Osteoblast (primary cell): ENCODE data around the gene TTLL9. TPM values are rescaled to one million over a fixed set of nuclear protein-coding genes. Genes with fewer than 3 reads are reported as not detected.

ENCODE experiments used
- DNase-seq: peaks from one replicate; pipeline ENCODE4 v3.0.0; 2011; ENCODE audit warnings: low spot score, mixed read lengths; ENCODE audit not compliant: insufficient read length; ENCODE audit errors: missing footprints
- H2AFZ ChIP-seq: 2 replicates; pipeline ENCODE4 v1.6.0; 2011; ENCODE audit warnings: mild to moderate bottlenecking, low read length
- H3K27ac ChIP-seq: 2 replicates; pipeline ENCODE4 v1.5.1; 2011; ENCODE audit warnings: mild to moderate bottlenecking, low read depth, low read length, moderate library complexity
- H3K27me3 ChIP-seq: 2 replicates; pipeline ENCODE4 v1.6.0; 2012; ENCODE audit warnings: mild to moderate bottlenecking, control low read depth, inconsistent platforms, low read length, moderate library complexity; ENCODE audit not compliant: insufficient read depth
- H3K36me3 ChIP-seq: 2 replicates; pipeline ENCODE4 v1.5.1; 2011; ENCODE audit warnings: mild to moderate bottlenecking, low read length, control low read depth, moderate library complexity; ENCODE audit not compliant: insufficient read depth
- H3K4me1 ChIP-seq: 2 replicates; pipeline ENCODE4 v1.5.1; 2011; ENCODE audit warnings: mild to moderate bottlenecking, low read length, control low read depth, moderate library complexity; ENCODE audit not compliant: insufficient read depth
- H3K4me2 ChIP-seq: 2 replicates; pipeline ENCODE4 v1.6.0; 2011; ENCODE audit warnings: mild to moderate bottlenecking, low read length; ENCODE audit not compliant: insufficient read depth
- H3K4me3 ChIP-seq: fragments of 200-600 bp; sonication (generic); 3 replicates; pipeline ENCODE4 v1.5.1; 2012; ENCODE audit warnings: mild to moderate bottlenecking, low read length, inconsistent platforms; ENCODE audit not compliant: insufficient read depth
- H3K79me2 ChIP-seq: 2 replicates; pipeline ENCODE4 v1.6.0; 2012; ENCODE audit warnings: mild to moderate bottlenecking, low read length, control low read depth, inconsistent platforms; ENCODE audit not compliant: insufficient read depth
- H3K9me3 ChIP-seq: 2 replicates; pipeline ENCODE4 v1.5.1; 2011; ENCODE audit warnings: low read depth, low read length, control low read depth
- H4K20me1 ChIP-seq: 2 replicates; pipeline ENCODE4 v1.6.0; 2012; ENCODE audit warnings: mild to moderate bottlenecking, low read length, control low read depth; ENCODE audit not compliant: insufficient read depth
- total RNA-seq: library from RNA; depleted of rRNA; stranded (reverse); fragments of >200 nt; gene quantifications from 2 replicates; pipeline ENCODE4 v1.2.3, GENCODE V29; 2012
- TF ChIP-seq, protein P1 (sequence below): IDR thresholded peaks from 2 replicates; pipeline ENCODE4 v1.5.1; 2011; ENCODE audit warnings: mild to moderate bottlenecking, low read depth, low read length, moderate library complexity; ENCODE audit errors: extremely low read depth

Gene TTLL9
- total RNA-seq, 1 donor = 0.72 TPM

DNA sequence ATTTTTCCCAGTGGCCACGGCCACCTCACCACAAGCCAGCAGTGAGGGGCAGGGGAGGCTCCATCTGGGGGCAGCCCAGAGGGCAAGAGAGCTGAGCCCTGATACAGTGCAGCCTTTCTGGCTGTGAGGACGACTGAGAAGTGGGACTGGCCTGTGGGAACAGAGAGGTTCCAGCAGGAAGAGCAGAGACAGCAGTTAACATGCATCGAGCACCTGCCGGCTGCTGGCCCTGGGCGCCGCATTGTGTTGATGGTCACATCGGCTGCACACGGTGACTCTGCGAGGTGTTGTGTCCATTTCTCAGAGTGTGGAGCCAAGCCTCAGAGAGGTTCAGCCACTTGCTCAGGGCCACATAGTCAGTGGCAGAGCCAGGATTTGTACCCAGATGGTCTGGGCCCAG is 34.9 kb upstream of the TTLL9 start:
- Histone ChIP-seq H3K27ac (no peak overlapping the region), H3K4me3 (no peak overlapping the region), H3K4me1 (peaks cover 39% of the 10 kb centered on the region), H4K20me1 (peaks cover 18% of the 10 kb centered on the region), H3K79me2 (no peaks in the 10 kb centered on the region), H3K4me2 (peak overlapping the region; percentile 34), H3K9me3 (no peaks in the 10 kb centered on the region), H3K27me3 (peaks cover 3% of the 10 kb centered on the region), H2AFZ (no peak overlapping the region), H3K36me3 (no peaks in the 10 kb centered on the region)
- peak; percentile 76 for DNase-seq
- TF ChIP-seq, protein P1, sequence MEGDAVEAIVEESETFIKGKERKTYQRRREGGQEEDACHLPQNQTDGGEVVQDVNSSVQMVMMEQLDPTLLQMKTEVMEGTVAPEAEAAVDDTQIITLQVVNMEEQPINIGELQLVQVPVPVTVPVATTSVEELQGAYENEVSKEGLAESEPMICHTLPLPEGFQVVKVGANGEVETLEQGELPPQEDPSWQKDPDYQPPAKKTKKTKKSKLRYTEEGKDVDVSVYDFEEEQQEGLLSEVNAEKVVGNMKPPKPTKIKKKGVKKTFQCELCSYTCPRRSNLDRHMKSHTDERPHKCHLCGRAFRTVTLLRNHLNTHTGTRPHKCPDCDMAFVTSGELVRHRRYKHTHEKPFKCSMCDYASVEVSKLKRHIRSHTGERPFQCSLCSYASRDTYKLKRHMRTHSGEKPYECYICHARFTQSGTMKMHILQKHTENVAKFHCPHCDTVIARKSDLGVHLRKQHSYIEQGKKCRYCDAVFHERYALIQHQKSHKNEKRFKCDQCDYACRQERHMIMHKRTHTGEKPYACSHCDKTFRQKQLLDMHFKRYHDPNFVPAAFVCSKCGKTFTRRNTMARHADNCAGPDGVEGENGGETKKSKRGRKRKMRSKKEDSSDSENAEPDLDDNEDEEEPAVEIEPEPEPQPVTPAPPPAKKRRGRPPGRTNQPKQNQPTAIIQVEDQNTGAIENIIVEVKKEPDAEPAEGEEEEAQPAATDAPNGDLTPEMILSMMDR = no peak

DNA sequence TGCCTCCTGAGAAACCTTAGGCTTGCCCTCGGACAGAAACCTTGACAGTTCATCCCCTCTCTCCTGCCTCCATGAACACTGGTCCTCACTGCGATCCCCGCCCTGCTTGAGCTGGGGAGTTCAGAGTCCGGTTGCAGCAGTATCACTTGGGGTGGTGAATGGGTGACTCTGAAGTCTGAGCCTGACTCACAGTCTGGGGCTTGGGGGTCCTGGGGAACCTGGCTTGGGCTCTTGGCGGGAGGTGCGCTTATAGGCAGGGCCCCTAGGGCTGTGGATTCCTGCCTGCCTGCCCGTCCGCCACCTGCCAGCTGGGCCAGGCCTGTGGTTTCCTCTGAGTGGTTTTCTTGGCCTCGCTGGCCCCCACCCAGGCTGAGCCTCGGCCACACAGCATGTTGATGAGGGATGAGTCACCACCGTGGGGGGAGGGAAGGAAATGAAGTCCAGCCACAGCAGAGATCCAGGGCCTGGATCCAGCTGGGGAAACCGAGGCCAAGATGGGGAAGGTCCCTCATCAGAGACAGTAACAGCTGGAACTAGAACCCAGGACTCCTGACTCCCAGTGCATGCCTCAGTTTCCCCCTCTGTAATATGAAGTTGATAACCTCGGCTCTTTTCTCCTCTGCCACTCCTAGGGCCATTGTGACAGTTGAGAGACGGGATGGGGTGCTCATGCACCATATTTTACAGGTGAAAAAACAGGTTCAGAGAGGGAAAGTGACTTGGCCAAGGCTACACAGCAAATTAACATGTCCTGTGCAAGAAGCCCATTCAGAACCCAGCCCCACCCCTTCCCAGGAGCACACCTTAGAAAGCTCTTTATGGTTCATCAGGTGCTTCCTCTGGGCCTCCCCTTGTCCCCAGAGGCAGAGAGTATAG is 34.2 kb upstream of the TTLL9 start:
- H3K4me2 ChIP-seq = peak overlapping the region; percentile 34
- peaks cover 3% of the 10 kb centered on the region for H3K27me3 ChIP-seq
- TF ChIP-seq, protein P1 = no peak

DNA sequence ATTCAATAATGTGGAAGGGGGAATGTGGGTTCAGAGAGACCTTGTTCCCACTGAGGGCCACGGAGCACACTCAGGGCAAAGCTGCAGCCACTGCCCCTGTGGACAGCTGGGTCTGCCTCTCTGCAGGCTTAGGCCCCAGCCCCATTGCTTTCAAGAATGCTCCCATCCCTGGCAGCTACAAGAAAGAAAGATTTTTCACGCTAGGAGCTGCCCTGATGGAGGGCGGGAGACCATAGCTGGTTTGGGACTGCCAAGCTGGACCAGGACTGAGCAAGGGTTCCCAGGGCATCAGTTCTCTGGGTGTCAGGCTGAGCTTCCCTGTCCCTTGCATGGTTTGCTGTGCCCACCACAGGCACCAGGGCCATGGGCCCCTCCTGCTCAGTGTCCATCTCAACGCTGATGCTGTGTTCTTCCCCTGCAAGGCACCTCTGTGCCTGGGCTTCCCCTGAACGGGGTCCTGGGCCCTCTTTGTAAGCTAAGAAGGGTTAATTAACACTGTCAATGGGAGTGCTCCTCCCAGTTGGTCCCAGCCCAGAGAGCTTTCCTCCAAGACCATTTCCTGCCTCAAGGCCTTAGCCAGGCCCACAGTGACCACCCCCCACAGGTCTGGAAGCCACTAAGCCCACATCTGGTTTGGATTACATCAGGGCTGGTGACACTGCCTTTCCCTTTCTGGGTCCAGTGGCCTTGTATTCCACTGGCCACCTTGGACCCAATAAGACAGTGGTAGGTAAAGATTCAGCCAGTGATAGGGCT is 33.4 kb upstream of the TTLL9 start:
- Histone ChIP-seq H3K9me3 (no peaks in the 10 kb centered on the region), H2AFZ (no peak overlapping the region), H3K4me3 (no peak overlapping the region), H3K27ac (peak overlapping the region; percentile 24), H3K4me1 (peaks cover 54% of the 10 kb centered on the region), H4K20me1 (peaks cover 16% of the 10 kb centered on the region), H3K79me2 (no peaks in the 10 kb centered on the region), H3K27me3 (peaks cover 3% of the 10 kb centered on the region), H3K36me3 (no peaks in the 10 kb centered on the region), H3K4me2 (peak overlapping the region; percentile 21)
- TF ChIP-seq, protein P1 = no peak
- no peak for DNase-seq

More for the DNA sequence above, 34.2 kb upstream of the TTLL9 start:
- Histone ChIP-seq H3K27ac (no peak overlapping the region), H3K4me1 (peaks cover 46% of the 10 kb centered on the region), H3K79me2 (no peaks in the 10 kb centered on the region), H3K36me3 (no peaks in the 10 kb centered on the region), H3K9me3 (no peaks in the 10 kb centered on the region), H3K4me3 (no peak overlapping the region), H4K20me1 (peaks cover 18% of the 10 kb centered on the region), H2AFZ (no peak overlapping the region)
- DNase-seq = peak; percentile 99
